Neural progenitor cell (in vitro differentiated cells): Measurements from ENCODE around the gene EXOC7. TPM values are rescaled to one million over a fixed set of nuclear protein-coding genes. Genes with fewer than 3 reads are reported as not detected.
A peak's percentile ranks its signal among the peaks of the same experiment; 100 is the strongest.

Experiments
- DNase-seq: peaks from one replicate; pipeline ENCODE4 v3.0.0-alpha.2; 2016; ENCODE audit warnings: low spot score
- H2AFZ ChIP-seq: fragments of 200-600 bp; sonication (generic); replicated peaks from 2 replicates; pipeline ENCODE4 v1.6.1; 2016; ENCODE audit warnings: antibody characterized with exemption
- H3F3A ChIP-seq: fragments of 200-600 bp; sonication (generic); 2 replicates; pipeline ENCODE4 v1.6.1; 2016; ENCODE audit warnings: antibody characterized with exemption, low read depth
- H3K27ac ChIP-seq: fragments of 200-600 bp; sonication (generic); 2 replicates; pipeline ENCODE4 v1.5.1; 2016; ENCODE audit warnings: mild to moderate bottlenecking
- H3K27me3 ChIP-seq: fragments of 200-600 bp; sonication (generic); 2 replicates; pipeline ENCODE4 v1.6.1; 2016; ENCODE audit warnings: mild to moderate bottlenecking, moderate library complexity
- H3K36me3 ChIP-seq: fragments of 200-600 bp; sonication (generic); 2 replicates; pipeline ENCODE4 v1.5.1; 2016
- H3K4me1 ChIP-seq: fragments of 200-600 bp; sonication (generic); 2 replicates; pipeline ENCODE4 v1.6.1; 2016; ENCODE audit warnings: mixed run types
- H3K4me2 ChIP-seq: fragments of 200-600 bp; sonication (generic); 2 replicates; pipeline ENCODE4 v1.6.1; 2016
- H3K4me3 ChIP-seq: fragments of 200-600 bp; sonication (generic); 2 replicates; pipeline ENCODE4 v1.5.1; 2016
- H3K79me2 ChIP-seq: fragments of 200-600 bp; sonication (generic); 2 replicates; pipeline ENCODE4 v1.6.1; 2016; ENCODE audit warnings: low read depth
- H3K9ac ChIP-seq: fragments of 200-600 bp; sonication (generic); 2 replicates; pipeline ENCODE4 v1.6.1; 2016
- H3K9me3 ChIP-seq: fragments of 200-600 bp; sonication (generic); 2 replicates; pipeline ENCODE4 v1.5.1; 2016; ENCODE audit warnings: low read depth
- H4K20me1 ChIP-seq: fragments of 200-600 bp; sonication (generic); 2 replicates; pipeline ENCODE4 v1.6.1; 2016; ENCODE audit warnings: low read depth
- H3K27ac Mint-ChIP-seq: 3 replicates; pipeline ENCODE4 v1.8.0; 2021; ENCODE audit warnings: mixed read lengths
- H3K27me3 Mint-ChIP-seq: 2 replicates; pipeline ENCODE4 v1.8.0; 2022; ENCODE audit warnings: low read depth, mild to moderate bottlenecking, inconsistent platforms, moderate library complexity, mixed read lengths; ENCODE audit not compliant: insufficient read depth
- H3K36me3 Mint-ChIP-seq: 3 replicates; pipeline ENCODE4 v1.8.0; 2021; ENCODE audit warnings: mixed read lengths
- H3K4me1 Mint-ChIP-seq: 3 replicates; pipeline ENCODE4 v1.8.0; 2021; ENCODE audit warnings: mixed read lengths
- H3K4me3 Mint-ChIP-seq: 3 replicates; pipeline ENCODE4 v1.8.0; 2021; ENCODE audit warnings: mild to moderate bottlenecking, moderate library complexity, mixed read lengths
- H3K9me3 Mint-ChIP-seq: 3 replicates; pipeline ENCODE4 v1.8.0; 2020; ENCODE audit warnings: mixed read lengths
- EZH2 ChIP-seq: fragments of 200-600 bp; sonication (generic); IDR thresholded peaks from 2 replicates; pipeline ENCODE4 v1.6.1; 2017; ENCODE audit warnings: antibody characterized with exemption, mild to moderate bottlenecking, moderate library complexity
- EZH2phosphoT487 ChIP-seq: fragments of 200-600 bp; sonication (generic); IDR thresholded peaks from 2 replicates; pipeline ENCODE4 v1.6.1; 2017; ENCODE audit warnings: antibody characterized with exemption
- total RNA-seq: library from RNA; depleted of rRNA; stranded (reverse); fragments of >200 nt; gene quantifications from 2 replicates; pipeline ENCODE4 v1.2.3, GENCODE V29; 2015; ENCODE audit warnings: low replicate concordance
- TF ChIP-seq, protein P1 (sequence below): fragments of 200-600 bp; sonication (generic); IDR thresholded peaks from 2 replicates; pipeline ENCODE4 v1.5.1; 2017; ENCODE audit warnings: antibody characterized with exemption, mild to moderate bottlenecking

Gene EXOC7
- total RNA-seq, 1 donor from 2014 or later = 64.3 TPM

DNA sequence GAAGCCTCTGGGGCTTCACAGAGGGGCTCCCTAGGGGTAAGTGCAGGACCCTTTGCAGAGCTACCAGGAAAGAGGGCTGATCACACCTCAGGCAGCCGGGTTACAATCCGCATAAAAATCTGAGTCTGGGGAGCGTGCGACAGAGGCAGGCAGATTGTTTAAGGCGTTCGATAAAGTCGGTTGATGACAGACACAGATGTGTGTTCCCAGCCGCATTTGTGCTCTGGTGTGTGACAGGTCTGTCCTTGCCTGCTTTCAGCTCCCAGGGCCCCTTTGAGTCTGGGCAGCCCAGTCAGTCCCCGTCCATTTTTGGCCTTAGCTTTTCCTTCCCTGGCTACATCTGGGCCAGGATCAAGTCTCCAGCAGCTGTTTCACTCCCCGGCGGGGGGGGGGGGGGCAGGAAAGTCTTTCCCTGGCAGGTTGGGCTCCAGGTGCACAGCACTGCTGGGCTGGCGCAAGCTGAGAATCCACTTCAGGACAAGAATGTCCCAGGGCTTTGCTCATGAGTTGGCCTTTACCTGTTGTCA is 25.9 kb downstream of the EXOC7 start:
- Histone ChIP-seq H4K20me1 (peaks cover 45% of the 10 kb centered on the region), H3K79me2 (no peaks in the 10 kb centered on the region), H2AFZ (no peak overlapping the region), H3K27me3 (peaks cover 80% of the 10 kb centered on the region), H3K36me3 (no peaks in the 10 kb centered on the region), H3K9ac (no peak overlapping the region), H3K9me3 (no peaks in the 10 kb centered on the region), H3K4me2 (no peak overlapping the region), H3F3A (peaks cover 35% of the 10 kb centered on the region), H3K4me1 (peaks cover 43% of the 10 kb centered on the region), H3K27ac (no peak overlapping the region), H3K4me3 (no peak overlapping the region)
- Mint-ChIP-seq H3K9me3 (no peaks in the 10 kb centered on the region), H3K27ac (no peak overlapping the region), H3K4me3 (peak overlapping the region; percentile 21), H3K27me3 (peaks cover 67% of the 10 kb centered on the region), H3K4me1 (peaks cover 24% of the 10 kb centered on the region), H3K36me3 (no peaks in the 10 kb centered on the region)
- TF ChIP-seq, protein P1, sequence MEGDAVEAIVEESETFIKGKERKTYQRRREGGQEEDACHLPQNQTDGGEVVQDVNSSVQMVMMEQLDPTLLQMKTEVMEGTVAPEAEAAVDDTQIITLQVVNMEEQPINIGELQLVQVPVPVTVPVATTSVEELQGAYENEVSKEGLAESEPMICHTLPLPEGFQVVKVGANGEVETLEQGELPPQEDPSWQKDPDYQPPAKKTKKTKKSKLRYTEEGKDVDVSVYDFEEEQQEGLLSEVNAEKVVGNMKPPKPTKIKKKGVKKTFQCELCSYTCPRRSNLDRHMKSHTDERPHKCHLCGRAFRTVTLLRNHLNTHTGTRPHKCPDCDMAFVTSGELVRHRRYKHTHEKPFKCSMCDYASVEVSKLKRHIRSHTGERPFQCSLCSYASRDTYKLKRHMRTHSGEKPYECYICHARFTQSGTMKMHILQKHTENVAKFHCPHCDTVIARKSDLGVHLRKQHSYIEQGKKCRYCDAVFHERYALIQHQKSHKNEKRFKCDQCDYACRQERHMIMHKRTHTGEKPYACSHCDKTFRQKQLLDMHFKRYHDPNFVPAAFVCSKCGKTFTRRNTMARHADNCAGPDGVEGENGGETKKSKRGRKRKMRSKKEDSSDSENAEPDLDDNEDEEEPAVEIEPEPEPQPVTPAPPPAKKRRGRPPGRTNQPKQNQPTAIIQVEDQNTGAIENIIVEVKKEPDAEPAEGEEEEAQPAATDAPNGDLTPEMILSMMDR = no peak
- TF ChIP-seq EZH2 (no peak), EZH2phosphoT487 (no peak)
- DNase-seq = no peak

DNA sequence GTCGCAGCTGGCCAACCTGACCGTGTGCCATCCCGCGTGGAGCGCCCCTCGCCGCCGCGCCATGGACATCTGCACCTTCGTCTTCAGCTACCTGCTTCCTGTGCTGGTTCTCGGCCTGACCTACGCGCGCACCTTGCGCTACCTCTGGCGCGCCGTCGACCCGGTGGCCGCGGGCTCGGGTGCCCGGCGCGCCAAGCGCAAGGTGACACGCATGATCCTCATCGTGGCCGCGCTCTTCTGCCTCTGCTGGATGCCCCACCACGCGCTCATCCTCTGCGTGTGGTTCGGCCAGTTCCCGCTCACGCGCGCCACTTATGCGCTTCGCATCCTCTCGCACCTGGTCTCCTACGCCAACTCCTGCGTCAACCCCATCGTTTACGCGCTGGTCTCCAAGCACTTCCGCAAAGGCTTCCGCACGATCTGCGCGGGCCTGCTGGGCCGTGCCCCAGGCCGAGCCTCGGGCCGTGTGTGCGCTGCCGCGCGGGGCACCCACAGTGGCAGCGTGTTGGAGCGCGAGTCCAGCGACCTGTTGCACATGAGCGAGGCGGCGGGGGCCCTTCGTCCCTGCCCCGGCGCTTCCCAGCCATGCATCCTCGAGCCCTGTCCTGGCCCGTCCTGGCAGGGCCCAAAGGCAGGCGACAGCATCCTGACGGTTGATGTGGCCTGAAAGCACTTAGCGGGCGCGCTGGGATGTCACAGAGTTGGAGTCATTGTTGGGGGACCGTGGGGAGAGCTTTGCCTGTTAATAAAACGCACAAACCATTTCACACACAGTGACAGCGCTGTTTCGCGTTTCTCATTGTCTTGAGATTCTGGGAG is 26.6 kb downstream of the EXOC7 start:
- peaks cover 21% of the 10 kb centered on the region for H3K4me1 Mint-ChIP-seq
- DNase-seq = peak; percentile 54

GRCh38 chr17:76076146-76076764 is 27.3 kb downstream of the EXOC7 start:
- Histone ChIP-seq H3K27me3 (peaks cover 80% of the 10 kb centered on the region), H4K20me1 (peaks cover 51% of the 10 kb centered on the region), H3K9me3 (no peaks in the 10 kb centered on the region), H3K4me3 (peak overlapping the region; percentile 52), H3F3A (peaks cover 30% of the 10 kb centered on the region), H3K27ac (no peak overlapping the region), H3K4me1 (peaks cover 47% of the 10 kb centered on the region), H3K4me2 (peak overlapping the region; percentile 91), H3K36me3 (no peaks in the 10 kb centered on the region), H2AFZ (no peak overlapping the region), H3K9ac (no peak overlapping the region), H3K79me2 (peaks cover 9% of the 10 kb centered on the region)
- peak overlapping the region; percentile 48 for H3K4me3 Mint-ChIP-seq
- no peaks in the 10 kb centered on the region for H3K9me3 Mint-ChIP-seq
- H3K27me3 Mint-ChIP-seq = peaks cover 67% of the 10 kb centered on the region
- peak; percentile 39 for DNase-seq
- H3K36me3 Mint-ChIP-seq = no peaks in the 10 kb centered on the region
- TF ChIP-seq EZH2phosphoT487 (no peak), EZH2 (no peak)
- TF ChIP-seq, protein P1 = no peak
- H3K27ac Mint-ChIP-seq = no peak overlapping the region
- H3K4me1 Mint-ChIP-seq = peaks cover 28% of the 10 kb centered on the region

More for the DNA sequence above, 26.6 kb downstream of the EXOC7 start:
- Histone ChIP-seq H3F3A (peaks cover 35% of the 10 kb centered on the region), H3K79me2 (peaks cover 2% of the 10 kb centered on the region), H3K36me3 (no peaks in the 10 kb centered on the region), H3K27ac (no peak overlapping the region), H3K27me3 (peaks cover 80% of the 10 kb centered on the region), H3K4me1 (peaks cover 44% of the 10 kb centered on the region), H3K4me2 (peak overlapping the region; percentile 91), H2AFZ (no peak overlapping the region), H4K20me1 (peaks cover 44% of the 10 kb centered on the region), H3K9ac (no peak overlapping the region), H3K9me3 (no peaks in the 10 kb centered on the region), H3K4me3 (peak overlapping the region; percentile 52)
- Mint-ChIP-seq H3K27me3 (peaks cover 67% of the 10 kb centered on the region), H3K4me3 (peak overlapping the region; percentile 66), H3K27ac (no peak overlapping the region), H3K36me3 (no peaks in the 10 kb centered on the region), H3K9me3 (no peaks in the 10 kb centered on the region)
- TF ChIP-seq, protein P1 = no peak
- TF ChIP-seq EZH2 (peak; percentile 95), EZH2phosphoT487 (peak; percentile 92)
